Measurements from ENCODE around the gene WIPI1. TPM values are rescaled to one million over a fixed set of nuclear protein-coding genes. Genes with fewer than 3 reads are reported as not detected.

The WIPI1 gene
- total RNA-seq, 1 experiment from 2014 or later, result 0.43 TPM

GRCh38 chr17:68383443-68384321, 73.6 kb downstream of the WIPI1 start:
- Histone ChIP-seq H3K27me3 (replicated peaks; ENCODE audit: insufficient read depth, low read depth, low read length, poor library complexity) (no peaks in the 10 kb centered on the region), H3K4me1 (ENCODE audit: insufficient read depth, low read length, poor library complexity, severe bottlenecking) (no peaks in the 10 kb centered on the region), H3K4me3 (ENCODE audit: low read depth, low read length, poor library complexity, severe bottlenecking) (no peak overlapping the region), H3K9me3 (ENCODE audit: low read depth, low read length, poor library complexity, severe bottlenecking) (no peaks in the 10 kb centered on the region), H3K36me3 (ENCODE audit: insufficient read depth, low read length, poor library complexity, severe bottlenecking) (no peaks in the 10 kb centered on the region), H3K27ac (ENCODE audit: low read depth, low read length, poor library complexity, severe bottlenecking) (no peak overlapping the region)
- intact Hi-C loops (cut with micrococcal nuclease; ENCODE audit: unreplicated experiment), result no loop called here
- no peak for DNase-seq (ENCODE audit: low spot score)
- ChIA-PET CTCF (no interaction called here), POLR2A (ENCODE audit: low non-redundant PET) (no interaction called here)
- BruUV-seq (replicated peaks), result no TSS peak
- TF ChIP-seq EZH2 (IDR thresholded peaks at IDR 0.05; ENCODE audit: borderline replicate concordance, low read depth, low read length, poor library complexity, severe bottlenecking), result no peak
- TF ChIP-seq CTCF (conservative IDR thresholded peaks at IDR 0.05; ENCODE audit: low read depth, low read length), result no peak

DNA sequence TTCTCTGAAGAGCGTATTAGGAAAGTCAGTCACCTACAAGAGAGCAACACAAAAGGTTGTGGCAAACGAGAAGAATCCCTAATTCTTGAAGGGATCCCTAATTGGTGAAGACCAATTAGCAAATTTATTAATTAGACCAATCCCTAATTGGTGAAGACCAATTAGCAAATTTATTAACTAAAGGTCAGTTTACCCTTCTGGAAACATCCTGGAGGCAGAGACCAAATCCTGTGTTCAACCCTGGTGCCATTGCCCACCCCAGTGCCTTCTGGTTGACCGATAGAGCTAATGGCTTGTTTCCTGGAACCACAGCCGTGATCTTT, 74.2 kb downstream of the WIPI1 start:
- H3K4me1 ChIP-seq (ENCODE audit: insufficient read depth, low read length, poor library complexity, severe bottlenecking), result no peaks in the 10 kb centered on the region
- H3K27ac ChIP-seq (ENCODE audit: low read depth, low read length, poor library complexity, severe bottlenecking), result no peak overlapping the region
- H3K9me3 ChIP-seq (ENCODE audit: low read depth, low read length, poor library complexity, severe bottlenecking), result no peaks in the 10 kb centered on the region
- H3K27me3 ChIP-seq (replicated peaks; ENCODE audit: insufficient read depth, low read depth, low read length, poor library complexity), result no peaks in the 10 kb centered on the region
- BruUV-seq (replicated peaks), result no TSS peak
- no peak overlapping the region for H3K4me3 ChIP-seq (ENCODE audit: low read depth, low read length, poor library complexity, severe bottlenecking)
- intact Hi-C loops (cut with micrococcal nuclease; ENCODE audit: unreplicated experiment), result no loop called here
- POLR2A ChIA-PET (ENCODE audit: low non-redundant PET), result no interaction called here
- no peaks in the 10 kb centered on the region for H3K36me3 ChIP-seq (ENCODE audit: insufficient read depth, low read length, poor library complexity, severe bottlenecking)
- CTCF ChIA-PET, result no interaction called here
- no peak for TF ChIP-seq EZH2 (IDR thresholded peaks at IDR 0.05; ENCODE audit: borderline replicate concordance, low read depth, low read length, poor library complexity, severe bottlenecking)
- no peak for TF ChIP-seq CTCF (conservative IDR thresholded peaks at IDR 0.05; ENCODE audit: low read depth, low read length)
- no peak for DNase-seq (ENCODE audit: low spot score)

GRCh38 chr17:68382582-68383085, 74.7 kb downstream of the WIPI1 start:
- Histone ChIP-seq H3K9me3 (ENCODE audit: low read depth, low read length, poor library complexity, severe bottlenecking) (no peaks in the 10 kb centered on the region), H3K4me3 (ENCODE audit: low read depth, low read length, poor library complexity, severe bottlenecking) (no peak overlapping the region), H3K27me3 (replicated peaks; ENCODE audit: insufficient read depth, low read depth, low read length, poor library complexity) (no peaks in the 10 kb centered on the region), H3K4me1 (ENCODE audit: insufficient read depth, low read length, poor library complexity, severe bottlenecking) (no peaks in the 10 kb centered on the region), H3K36me3 (ENCODE audit: insufficient read depth, low read length, poor library complexity, severe bottlenecking) (no peaks in the 10 kb centered on the region), H3K27ac (ENCODE audit: low read depth, low read length, poor library complexity, severe bottlenecking) (no peak overlapping the region)
- no peak for DNase-seq (ENCODE audit: low spot score)
- POLR2A ChIA-PET (ENCODE audit: low non-redundant PET), result no interaction called here
- intact Hi-C loops (cut with micrococcal nuclease; ENCODE audit: unreplicated experiment), result no loop called here
- CTCF ChIA-PET, result no interaction called here
- BruUV-seq (replicated peaks), result no TSS peak
- TF ChIP-seq EZH2 (IDR thresholded peaks at IDR 0.05; ENCODE audit: borderline replicate concordance, low read depth, low read length, poor library complexity, severe bottlenecking), result no peak
- TF ChIP-seq CTCF (conservative IDR thresholded peaks at IDR 0.05; ENCODE audit: low read depth, low read length), result no peak

All from A673 (cell line).